Hepatocyte (in vitro differentiated cells): ENCODE data around the gene THSD4.

Experiments
- CTCF ChIP-seq: fragments of 200-600 bp; sonication (generic); IDR thresholded peaks from 2 replicates; pipeline ENCODE4 v1.5.1; 2016; ENCODE audit warnings: antibody characterized with exemption, mild to moderate bottlenecking; ENCODE audit not compliant: poor library complexity
- EZH2 ChIP-seq: fragments of 200-600 bp; sonication (generic); IDR thresholded peaks from 2 replicates; pipeline ENCODE4 v1.6.1; 2016; ENCODE audit warnings: antibody characterized with exemption, mild to moderate bottlenecking, borderline replicate concordance
- EZH2phosphoT487 ChIP-seq: fragments of 200-600 bp; sonication (generic); IDR thresholded peaks from one replicate; pipeline ENCODE4 v1.6.1; 2018; ENCODE audit warnings: antibody characterized with exemption, mild to moderate bottlenecking, low read depth, moderate library complexity; ENCODE audit not compliant: unreplicated experiment, severe bottlenecking

- TF ChIP-seq EZH2 (no peak), CTCF (no peak), EZH2phosphoT487 (no peak)
These were observed 6.2 kb downstream of the THSD4 start for GRCh38 chr15:71121442-71121841.
